Measurements from ENCODE around the gene LY6G6D.

The LY6G6D gene

DNA sequence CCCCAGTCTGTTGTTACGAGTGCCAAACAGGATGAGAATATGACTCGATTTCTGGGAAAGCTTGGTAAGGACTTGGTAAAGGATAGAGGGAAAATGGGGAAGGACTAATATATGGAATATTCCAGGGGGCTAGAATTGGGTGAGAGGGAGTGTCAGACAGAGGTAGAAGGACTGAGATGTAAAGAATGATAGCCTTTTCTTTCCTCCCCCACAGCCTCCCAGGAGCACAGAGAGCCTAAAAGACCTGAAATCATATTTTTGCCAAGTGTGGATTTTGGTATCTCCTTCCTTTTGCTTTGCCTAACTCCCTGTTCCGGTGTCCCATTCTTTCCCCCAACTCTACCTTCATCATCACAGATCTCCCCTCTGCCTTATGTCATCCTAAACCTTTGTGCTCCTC, 27.7 kb downstream of the LY6G6D start:
- TF ChIP-seq, protein P1, sequence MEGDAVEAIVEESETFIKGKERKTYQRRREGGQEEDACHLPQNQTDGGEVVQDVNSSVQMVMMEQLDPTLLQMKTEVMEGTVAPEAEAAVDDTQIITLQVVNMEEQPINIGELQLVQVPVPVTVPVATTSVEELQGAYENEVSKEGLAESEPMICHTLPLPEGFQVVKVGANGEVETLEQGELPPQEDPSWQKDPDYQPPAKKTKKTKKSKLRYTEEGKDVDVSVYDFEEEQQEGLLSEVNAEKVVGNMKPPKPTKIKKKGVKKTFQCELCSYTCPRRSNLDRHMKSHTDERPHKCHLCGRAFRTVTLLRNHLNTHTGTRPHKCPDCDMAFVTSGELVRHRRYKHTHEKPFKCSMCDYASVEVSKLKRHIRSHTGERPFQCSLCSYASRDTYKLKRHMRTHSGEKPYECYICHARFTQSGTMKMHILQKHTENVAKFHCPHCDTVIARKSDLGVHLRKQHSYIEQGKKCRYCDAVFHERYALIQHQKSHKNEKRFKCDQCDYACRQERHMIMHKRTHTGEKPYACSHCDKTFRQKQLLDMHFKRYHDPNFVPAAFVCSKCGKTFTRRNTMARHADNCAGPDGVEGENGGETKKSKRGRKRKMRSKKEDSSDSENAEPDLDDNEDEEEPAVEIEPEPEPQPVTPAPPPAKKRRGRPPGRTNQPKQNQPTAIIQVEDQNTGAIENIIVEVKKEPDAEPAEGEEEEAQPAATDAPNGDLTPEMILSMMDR (IDR thresholded peaks at IDR 0.05) = no peak

DNA sequence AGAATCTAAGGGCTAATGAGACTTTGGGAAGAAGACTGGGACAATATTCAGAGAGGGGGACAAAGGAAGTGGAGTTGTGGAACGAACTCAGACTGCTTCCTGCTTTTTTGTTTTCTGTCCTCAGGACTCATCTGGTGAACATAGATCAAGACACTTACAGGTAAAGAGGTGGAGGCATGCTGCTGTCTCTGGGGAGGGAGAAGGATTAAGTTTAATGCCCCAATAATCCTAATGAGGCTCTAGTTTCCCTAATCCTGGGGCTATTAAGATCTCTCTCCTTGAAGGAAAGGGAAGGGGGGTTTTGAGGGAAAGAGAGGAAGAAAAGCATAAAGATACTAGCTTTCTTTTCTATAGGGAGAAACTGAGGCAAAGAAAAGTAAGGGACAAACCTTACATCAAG, 29.3 kb downstream of the LY6G6D start:
- TF ChIP-seq, protein P1 (IDR thresholded peaks at IDR 0.05) = no peak

DNA sequence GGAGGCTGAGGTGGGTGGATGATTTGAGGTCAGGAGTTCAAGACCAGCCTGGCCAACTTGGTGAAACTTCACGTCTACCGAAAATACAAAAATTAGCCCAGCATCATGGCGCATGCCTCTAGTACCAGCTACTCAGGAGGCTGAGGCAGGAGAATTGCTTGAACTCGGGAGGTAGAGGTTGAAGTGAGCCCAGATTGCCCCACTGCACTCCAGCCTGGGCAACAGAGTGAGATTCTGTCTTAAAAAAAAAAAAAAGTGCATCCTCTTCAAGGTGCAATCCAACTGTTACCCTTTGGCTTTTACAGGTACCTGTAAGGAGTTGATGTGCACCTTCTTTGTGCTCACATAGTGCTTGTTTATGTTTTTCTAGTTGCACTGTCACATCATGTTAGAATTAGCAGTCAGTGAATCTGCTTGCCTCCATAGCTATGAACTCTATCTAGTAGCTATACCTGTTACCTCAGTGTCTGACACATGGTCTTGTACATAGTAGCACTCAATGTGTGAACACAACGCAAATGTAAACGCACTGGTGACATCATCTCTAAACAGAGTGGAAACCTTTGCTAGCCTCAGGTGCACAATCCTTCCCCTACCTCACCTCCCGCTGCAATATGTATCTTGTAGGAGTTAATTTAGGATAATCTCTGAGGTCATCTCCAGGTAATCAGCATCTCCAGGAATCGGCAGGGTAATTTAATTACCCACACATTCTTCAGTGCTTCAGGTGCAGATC, 34.3 kb downstream of the LY6G6D start:
- TF ChIP-seq, protein P1 (IDR thresholded peaks at IDR 0.05) = no peak

DNA sequence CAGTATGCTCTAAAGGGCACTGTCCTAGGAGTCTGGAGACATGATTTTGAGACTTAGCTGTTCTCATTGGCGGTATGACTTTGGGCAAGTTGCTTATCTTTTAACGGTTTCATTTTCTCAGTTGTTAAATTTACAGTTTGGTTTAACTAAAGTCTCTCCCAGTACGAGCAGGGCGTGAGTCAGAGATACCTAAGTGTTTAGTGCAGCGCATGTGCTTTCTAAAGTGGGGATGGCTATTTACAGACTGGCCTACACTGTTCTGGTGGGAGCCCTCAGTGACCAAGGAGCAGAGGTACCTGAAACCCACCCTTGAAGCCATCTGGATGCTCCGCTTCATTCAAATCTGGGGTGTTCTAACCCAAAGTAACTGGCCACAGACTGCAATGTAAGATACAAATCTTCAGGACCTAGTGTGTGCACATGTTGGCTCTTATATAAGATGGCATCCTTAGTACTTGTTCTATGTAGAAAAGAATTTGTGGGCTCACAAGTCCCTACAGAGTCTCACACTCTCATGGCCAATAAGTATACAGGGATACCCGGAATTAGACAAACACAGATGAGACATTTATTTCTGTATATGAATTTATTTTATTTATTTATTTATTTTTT, 35.4 kb downstream of the LY6G6D start:
- TF ChIP-seq, protein P1 (IDR thresholded peaks at IDR 0.05) = no peak

DNA sequence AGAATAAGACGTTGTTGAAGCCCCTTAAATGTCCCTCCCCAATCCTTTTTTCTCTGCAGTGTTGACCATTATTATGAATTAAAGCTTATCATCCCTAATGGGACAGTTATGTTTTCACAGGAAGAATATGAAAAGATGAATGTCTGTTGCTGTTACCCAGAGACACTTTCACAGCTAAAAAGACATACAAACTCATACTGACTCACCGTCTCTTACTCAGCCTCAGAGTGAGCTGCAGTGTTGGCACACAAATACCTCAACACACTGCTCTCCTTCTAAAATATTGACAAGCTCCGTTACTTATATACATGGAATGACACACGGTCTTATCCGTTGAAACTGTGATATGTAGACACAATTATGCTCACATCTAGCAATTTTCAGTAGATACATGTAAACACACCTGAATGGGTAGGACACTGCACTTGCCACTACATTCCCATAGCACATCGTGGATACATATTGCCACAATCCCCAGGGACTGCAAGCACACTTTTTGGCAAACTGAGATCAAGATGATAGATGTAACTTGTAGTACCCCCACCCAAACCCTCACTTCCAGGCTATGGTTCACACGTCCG, 37.7 kb downstream of the LY6G6D start:
- TF ChIP-seq, protein P1 (IDR thresholded peaks at IDR 0.05) = no peak

DNA sequence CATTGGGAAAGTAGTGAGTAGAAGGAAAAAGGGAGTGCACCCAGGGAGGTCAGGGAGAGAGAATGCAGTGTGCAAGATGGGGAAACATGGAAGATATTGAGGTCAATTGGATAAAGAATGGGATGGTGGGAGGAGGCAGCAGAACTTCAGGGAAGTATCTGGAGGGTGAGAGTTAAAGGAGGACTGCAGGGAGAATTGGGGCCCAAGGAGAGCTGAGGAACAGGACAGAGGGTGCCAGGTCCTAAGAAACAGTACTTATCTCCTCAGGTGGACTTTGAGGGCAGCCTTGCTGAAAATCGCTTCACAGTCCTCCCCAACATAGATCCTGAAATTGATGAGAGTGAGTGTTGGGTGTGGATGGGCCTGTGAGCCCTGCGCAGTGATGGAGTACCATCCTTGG, 43.1 kb downstream of the LY6G6D start:
- TF ChIP-seq, protein P1 (IDR thresholded peaks at IDR 0.05) = no peak

DNA sequence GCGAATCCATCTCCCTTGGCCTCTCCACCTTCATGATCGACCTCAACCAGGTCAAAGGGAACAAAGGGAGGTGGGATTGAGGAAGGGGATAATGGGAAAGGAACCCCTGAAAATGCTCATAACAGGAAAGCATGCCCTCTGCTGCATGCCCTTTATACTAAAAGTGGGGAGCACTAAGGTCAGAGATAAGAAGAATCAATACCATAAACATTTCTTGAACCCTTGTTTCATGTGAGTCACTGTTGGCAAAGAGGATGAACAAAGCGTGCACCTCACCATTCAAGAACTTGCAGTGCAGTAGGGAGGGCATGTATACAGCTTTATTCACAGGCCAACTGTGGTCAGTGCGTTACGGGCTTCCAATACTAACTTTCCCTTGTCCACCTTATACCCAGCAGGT, 45.6 kb downstream of the LY6G6D start:
- TF ChIP-seq, protein P1 (IDR thresholded peaks at IDR 0.05) = no peak
